Suppressor macrophage treated with lipopolysaccharide for 4 hours (primary cell): ENCODE data around the gene LYPD6.

Experiments
- DNase-seq: peaks from one replicate; pipeline ENCODE4 v3.0.0-alpha.2; 2020

LYPD6 gene

GRCh38 chr2:149353421-149353820 is 23.0 kb downstream of the LYPD6 start:
- DNase-seq = no peak

GRCh38 chr2:149355716-149356422 is 25.5 kb downstream of the LYPD6 start:
- DNase-seq = no peak

- no peak for DNase-seq
These were observed 26.7 kb downstream of the LYPD6 start for GRCh38 chr2:149357058-149357457.

- DNase-seq = no peak
These were observed 29.7 kb downstream of the LYPD6 start for GRCh38 chr2:149360106-149360505.

GRCh38 chr2:149363958-149364357 is 33.6 kb downstream of the LYPD6 start:
- DNase-seq = no peak

GRCh38 chr2:149364839-149365238 is 34.5 kb downstream of the LYPD6 start:
- no peak for DNase-seq

GRCh38 chr2:149365931-149366583 is 35.7 kb downstream of the LYPD6 start:
- no peak for DNase-seq

GRCh38 chr2:149370061-149370775 is 39.8 kb downstream of the LYPD6 start:
- no peak for DNase-seq

- DNase-seq = no peak
These were observed 41.1 kb downstream of the LYPD6 start for GRCh38 chr2:149371476-149371875.

GRCh38 chr2:149375801-149376361 is 45.5 kb downstream of the LYPD6 start:
- no peak for DNase-seq

- DNase-seq = no peak
These were observed 49.8 kb downstream of the LYPD6 start for GRCh38 chr2:149380205-149380604.

- no peak for DNase-seq
These were observed 53.0 kb downstream of the LYPD6 start for GRCh38 chr2:149383340-149383739.

- no peak for DNase-seq
These were observed 55.0 kb downstream of the LYPD6 start for GRCh38 chr2:149385350-149385749.

- no peak for DNase-seq
These were observed 57.0 kb downstream of the LYPD6 start for GRCh38 chr2:149387411-149387810.

GRCh38 chr2:149388120-149388816 is 57.9 kb downstream of the LYPD6 start:
- DNase-seq = no peak

- DNase-seq = no peak
These were observed 59.2 kb downstream of the LYPD6 start for GRCh38 chr2:149389506-149390167.

GRCh38 chr2:149393614-149394013 is 63.2 kb downstream of the LYPD6 start:
- DNase-seq = no peak

- no peak for DNase-seq
These were observed 64.5 kb downstream of the LYPD6 start for GRCh38 chr2:149394864-149395263.

- DNase-seq = no peak
These were observed 69.7 kb downstream of the LYPD6 start for GRCh38 chr2:149399934-149400615.

- DNase-seq = no peak
These were observed 70.6 kb downstream of the LYPD6 start for GRCh38 chr2:149400997-149401396.

- DNase-seq = no peak
These were observed 79.1 kb downstream of the LYPD6 start for GRCh38 chr2:149409506-149409905.
